GM19025 (cell line): Measurements from ENCODE around the gene DIS3L2.
"Not testable (repeated sequence)": the region's sequence is repeated elsewhere in the genome, so short reads cannot be mapped to it uniquely, and the experiment has no call there.

Experiments
- ATAC-seq: cut with Tn5 transposase; IDR thresholded peaks from one replicate; pipeline ENCODE4 v1.9.1; 2021; ENCODE audit warnings: mild to moderate bottlenecking, low read depth, moderate library complexity; ENCODE audit not compliant: unreplicated experiment

Gene DIS3L2

DNA sequence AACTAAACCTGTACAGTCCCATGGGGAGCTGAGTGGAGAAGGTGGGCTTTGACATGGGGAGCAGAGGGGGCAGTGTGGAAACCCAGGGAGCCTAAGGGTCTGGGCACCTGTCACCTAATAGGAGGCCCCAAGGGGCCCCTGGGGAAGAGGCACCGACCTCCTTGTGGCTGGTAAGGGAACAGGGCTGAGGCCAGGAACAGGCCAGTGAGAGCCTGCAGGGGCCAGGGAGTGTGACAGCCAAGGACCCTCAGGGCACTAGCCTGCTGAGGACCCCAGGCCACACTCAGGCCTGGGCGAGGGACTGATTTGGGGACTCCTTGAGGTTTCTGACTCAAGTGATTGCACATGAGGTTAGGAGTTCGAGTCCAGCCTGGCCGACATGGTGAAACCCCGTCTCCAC, 392.6 kb downstream of the DIS3L2 start:
- ATAC-seq, result no peak

DNA sequence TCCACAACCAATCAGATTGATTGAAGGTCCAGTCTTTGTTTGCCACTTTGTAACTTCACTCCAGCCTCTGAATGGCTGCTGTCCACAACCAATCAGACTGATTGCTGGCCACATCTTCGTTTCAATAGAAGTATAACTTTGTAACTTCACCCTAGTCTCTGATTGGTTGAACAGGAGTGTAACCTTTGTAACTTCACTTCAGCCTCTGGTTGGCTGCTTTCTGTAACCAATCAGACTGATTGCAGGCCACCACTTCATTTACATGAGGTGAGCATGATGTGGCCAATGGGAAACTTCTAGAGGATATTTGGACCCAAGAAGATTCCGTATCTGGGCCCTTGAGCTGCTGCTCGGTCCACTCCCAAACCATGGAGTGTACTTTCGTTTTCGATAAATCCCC, 400.1 kb downstream of the DIS3L2 start:
- no peak for ATAC-seq

DNA sequence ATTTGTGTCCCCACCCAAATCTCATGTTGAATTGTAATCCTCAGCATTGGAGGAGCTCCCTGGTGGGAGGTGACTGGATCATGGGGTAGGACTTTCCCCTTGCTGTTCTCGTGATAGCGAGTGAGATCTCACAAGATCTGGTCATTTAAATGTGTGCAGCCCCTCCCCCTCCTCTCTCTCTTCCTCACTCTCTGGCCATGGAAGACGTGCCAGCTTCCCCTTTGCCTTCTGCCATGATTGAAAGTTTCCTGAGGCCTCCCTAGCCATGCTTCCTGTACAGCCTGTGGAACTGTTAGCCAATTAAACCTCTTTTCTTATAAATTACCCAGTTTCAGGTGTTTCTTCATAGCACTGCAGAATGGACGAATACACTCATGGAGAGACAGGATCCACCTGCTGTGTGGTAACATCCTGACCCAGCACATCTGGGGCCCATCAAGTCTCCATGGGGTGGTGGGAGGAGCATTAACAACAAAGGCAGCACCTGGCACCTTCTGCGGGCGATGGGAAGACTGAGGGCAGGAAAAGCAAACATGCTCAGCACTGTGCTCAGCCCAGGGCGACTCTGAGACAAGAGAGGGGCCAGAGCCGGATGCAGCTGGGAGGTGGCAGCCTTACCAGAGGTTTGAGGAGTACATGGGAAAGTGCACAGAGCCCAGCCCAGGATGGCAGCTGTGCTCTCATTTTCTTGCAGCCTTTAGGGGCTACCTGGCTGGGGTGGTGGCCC, 400.8 kb downstream of the DIS3L2 start:
- ATAC-seq, result no peak

DNA sequence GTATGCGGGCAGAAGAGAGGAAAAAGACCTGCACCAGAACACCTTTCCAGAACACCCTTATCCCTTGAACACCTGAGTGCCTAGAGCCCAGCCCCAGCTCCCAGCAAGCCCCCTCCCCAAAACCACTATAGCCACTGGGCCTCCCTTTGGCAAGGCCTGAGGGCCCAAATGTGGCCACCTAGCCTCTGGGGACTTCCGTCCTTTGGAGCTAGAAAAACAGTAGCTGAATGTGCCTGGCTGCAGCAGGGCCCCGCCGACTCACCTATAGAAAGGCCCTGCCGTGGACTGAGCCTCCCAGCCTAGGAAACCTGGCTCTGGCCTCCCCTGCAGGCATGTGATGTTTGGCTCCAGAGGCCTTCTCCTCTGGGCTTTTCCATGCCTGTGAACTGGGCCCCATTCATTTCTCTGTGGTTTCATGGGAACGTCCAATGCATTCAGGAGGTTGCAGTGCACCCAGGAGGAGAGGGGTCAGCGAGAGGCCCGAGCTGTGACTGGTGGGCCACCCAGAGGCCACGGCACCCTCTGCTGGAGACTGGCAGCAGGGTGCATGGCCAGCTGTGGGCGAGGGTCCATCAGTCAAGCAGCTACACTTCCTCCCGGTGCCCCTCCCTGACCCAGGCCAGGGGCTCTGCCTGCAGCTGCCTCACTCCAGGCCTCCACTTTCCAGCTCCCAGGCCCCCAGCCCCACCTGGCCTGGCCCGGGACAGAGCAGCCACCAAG, 401.7 kb downstream of the DIS3L2 start:
- not testable (repeated sequence) for ATAC-seq

DNA sequence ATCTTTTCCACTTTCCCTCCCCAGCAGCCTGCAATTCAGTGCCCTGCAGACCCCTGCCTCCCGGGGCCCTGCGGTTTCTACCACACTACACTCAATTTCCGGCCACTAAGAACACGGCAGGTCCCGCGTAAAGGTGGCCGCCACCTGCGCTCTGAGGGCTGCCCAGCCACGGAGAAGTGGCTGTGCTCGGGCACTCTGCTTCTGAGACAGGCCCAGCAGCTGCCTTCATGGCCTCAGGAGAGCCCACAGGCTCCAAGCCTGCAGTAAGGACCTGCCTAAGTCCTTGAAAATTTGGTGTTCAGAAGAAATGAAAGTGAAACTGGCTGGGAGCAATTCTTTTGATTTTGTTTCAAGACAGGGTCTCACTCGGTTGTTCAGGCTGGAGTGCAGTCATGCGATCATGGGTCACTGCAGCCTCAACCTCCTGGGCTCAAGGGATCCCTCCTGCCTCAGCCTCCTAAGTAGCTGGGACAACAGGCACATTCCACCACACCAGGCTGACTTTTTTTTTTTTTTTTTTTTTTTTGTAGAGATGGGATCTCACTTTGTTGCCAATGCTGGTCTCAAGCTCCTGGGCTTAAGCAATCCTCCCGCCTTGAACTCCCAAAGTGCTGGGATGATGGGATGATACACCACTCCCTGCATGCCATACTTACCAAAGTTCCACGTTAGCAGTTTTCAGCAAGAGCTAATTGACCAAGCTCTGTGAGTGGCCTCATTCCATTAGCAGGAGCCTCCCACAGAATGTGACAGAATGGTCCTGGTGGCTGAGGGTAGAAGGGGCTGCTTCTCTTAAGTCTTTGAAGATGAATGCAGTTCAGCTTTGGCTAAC, 402.5 kb downstream of the DIS3L2 start:
- no peak for ATAC-seq

DNA sequence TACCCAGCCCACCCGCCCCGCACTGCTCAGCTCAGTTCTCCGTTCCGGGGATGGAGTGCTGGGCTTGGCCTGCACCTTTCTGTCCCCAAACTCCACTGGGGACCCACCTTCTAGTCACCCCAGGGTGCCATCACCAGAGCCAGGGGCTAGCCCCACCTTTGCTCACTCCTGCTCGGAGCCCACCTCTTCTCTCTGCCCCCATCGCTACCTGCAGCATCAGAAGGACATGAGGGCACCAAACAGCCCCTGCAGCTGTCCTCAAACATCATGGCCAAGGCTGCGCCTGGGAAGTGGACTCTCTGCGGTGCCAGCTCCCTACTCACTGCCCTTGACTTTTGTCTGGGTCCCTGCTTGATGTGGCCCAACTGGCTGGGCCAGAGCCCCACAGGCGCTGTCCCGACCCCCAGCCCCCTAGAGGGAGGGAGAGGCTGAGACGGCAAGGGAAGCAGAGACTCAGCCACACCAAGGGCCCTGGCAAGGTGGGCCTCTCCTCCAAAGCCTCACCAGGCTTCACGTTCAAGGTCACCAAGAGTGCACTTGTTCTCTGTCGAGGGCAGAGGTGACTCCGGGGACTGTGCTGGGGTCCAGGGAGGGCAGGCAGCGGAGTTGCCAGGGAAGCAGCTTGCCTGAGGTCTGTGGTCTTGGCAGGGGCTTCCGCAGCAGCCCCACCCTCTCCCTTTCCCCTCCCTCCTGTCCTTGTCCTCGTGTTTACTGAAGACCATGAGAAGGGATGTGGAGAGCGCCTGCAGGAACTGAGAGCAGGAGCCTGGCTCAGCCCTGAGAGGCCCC, 403.5 kb downstream of the DIS3L2 start:
- ATAC-seq, result not testable (repeated sequence)

DNA sequence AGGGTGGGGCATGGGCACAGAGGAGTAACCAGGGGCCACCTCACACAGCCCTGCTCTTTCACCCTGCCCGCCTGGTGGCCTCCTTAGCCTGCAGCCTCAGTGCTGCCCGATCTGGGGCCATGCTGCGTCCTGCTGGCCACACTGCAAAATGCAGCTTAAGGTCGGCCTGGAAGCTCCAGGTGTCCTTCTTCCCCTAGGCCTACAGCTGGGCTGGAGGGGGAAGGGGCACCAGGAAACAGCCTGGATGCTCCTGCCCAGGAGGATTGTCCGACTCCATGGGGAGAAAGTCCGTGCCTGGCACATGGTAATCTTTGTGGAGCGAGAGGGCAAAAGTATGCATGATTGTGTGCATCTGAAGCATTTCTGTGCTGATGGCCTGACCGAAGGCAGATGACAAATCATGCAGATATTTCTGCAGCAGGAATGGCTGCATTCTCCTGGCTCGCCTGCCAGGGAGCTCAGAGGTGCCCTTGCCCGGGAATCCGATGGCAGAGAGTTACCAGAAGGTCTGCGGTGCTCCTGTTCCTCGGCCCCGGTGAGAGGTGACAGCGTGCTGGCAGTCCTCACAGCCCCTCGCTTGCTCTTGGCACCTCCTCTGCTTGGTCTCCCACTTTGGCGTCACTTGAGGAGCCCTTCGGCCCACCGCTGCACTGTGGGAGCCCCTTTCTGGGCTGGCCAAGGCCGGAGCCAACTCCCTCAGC, 404.3 kb downstream of the DIS3L2 start:
- ATAC-seq, result no peak

DNA sequence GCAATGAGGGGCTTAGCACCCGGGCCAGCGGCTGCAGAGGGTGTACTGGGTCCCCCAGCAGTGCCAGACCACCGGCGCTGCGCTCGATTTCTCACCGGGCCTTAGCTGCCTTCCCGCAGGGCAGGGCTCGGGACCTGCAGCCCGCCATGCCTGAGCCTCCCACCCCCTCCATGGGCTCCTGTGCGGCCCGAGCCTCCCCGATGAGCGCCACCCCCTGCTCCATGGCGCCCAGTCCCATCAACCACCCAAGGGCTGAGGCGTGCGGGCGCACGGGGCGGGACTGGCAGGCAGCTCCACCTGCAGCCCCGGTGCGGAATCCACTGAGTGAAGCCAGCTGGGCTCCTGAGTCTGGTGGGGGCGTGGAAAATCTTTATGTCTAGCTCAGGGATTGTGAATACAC, 404.9 kb downstream of the DIS3L2 start:
- ATAC-seq, result not testable (repeated sequence)

DNA sequence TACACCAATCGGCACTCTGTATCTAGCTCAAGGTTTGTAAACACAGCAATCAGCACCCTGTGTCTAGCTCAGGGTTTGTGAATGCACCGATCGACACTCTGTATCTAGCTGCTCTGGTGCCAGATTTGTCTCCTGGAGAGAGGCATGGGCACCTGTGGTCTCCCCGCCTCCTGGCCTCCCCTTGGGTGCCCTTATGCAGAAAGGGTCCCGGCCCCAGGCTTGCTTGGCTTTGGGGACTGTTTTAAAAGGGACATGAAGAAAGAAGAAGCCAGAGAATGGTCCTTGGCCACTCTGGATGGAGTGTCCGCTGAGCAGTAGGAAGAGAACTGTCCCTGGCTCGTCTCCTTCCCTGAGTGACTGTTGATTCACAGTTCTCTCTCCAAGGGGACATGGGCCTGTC, 405.5 kb downstream of the DIS3L2 start:
- ATAC-seq, result no peak

DNA sequence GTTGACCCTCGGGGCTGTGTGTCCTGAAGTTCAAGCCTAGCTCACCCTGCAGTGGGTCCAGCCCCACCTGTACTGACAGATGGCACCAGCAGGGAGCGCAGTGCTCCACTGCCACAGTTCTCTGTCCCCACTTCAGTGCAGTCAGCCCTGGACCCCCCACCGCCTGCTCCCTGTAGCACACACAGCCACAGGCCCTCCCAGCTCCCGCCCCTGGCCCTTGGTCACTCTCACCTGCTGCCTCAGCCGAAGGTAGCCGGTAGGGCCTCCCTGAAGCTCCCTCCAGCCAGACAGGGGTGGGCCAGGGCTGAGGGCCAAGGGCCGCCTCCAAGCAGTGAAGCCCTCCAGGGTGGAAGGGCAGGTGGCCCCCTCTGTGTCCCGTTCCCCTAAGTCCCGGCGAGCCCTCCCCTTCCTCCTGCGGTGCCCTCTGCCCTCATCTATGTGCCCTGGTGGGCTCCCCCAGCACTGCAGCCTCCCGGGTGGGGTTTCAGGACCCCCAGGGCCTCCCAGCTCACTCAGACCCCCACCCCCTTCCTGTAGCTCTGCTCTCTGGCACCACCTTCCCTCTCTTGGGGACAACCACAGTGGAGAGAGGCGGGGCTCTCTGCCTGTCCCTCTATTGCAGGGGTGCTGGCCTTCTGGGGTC, 406.2 kb downstream of the DIS3L2 start:
- no peak for ATAC-seq

DNA sequence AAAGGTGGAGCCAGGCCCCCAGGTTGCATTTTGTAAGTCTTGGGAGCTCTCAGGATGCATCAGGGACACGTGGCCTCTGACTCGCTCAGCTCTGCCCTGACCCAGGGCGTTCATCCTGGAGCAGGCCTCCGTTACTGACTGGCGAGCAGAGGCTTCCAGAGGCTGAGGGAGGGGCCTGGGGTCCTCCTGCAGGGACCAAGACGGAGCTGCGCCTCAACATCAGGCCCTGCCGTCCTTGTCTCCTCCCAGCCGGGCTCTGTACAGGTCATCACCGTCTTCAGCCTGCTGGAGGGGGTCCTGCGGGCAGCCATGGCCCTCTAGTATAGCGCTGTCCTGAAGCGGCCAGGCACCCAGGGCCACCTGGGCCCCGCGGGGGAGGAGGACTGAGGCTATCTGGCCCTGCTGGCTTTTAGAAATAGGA, 406.8 kb downstream of the DIS3L2 start:
- ATAC-seq, result no peak

DNA sequence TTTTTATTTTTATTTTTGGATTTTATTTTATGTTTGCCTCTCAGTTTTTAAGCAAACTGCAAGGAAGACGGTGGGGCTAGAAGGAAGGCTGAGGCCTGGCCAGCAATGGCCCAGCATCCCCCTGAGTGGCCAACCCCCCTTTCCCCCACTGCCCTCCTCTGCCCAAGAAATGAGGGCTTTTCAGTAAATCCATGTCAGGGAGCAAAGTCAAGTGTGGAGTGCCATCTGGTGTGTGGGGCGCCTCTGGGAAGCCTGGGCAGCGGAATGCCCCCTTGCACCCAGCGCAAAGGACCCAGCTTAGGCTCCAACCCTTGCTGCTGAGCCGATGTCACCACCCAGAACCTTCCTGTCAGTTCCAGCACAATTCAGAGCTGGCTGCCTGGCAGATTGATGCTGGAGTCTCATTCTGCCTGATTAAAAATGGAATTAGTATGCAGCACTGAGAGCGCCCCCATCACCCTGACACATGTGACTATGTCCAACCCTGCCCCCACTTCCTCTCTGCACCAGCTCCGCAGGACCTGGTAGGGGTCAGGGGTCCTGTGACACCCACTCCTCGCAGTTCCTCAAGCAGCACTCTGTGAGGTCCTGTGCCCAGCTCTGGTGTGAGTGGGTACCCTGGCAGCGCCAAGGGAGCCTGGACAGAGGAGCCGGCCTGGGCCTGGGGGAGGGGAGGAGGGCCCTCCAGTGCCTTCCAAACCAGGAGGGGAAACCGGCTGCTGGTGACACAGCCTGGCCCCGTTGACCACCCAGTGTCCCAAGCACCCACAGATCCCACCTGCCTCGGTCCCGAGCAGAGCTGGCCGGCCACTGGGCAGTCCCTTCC, 407.8 kb downstream of the DIS3L2 start:
- ATAC-seq, result no peak

DNA sequence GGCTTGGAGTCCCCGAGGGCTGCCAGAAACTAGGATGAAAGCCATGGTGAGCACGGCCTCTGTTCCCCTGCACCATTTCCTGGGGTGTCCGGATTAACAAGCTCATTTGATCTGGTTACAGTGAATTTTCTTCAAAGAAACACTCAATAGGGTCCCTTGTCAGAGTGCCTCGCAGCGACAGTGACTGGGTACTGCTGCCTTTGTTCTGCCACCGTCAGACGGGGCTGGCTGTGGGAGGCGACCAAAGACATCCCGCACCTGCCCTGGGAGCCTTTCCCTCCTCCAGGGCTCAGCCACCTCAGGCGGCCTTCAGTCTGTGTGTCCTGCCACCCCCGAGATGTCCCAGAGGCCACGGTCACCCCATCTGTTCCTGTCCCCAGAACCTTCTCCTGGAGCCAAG, 408.5 kb downstream of the DIS3L2 start:
- ATAC-seq, result not testable (repeated sequence)

DNA sequence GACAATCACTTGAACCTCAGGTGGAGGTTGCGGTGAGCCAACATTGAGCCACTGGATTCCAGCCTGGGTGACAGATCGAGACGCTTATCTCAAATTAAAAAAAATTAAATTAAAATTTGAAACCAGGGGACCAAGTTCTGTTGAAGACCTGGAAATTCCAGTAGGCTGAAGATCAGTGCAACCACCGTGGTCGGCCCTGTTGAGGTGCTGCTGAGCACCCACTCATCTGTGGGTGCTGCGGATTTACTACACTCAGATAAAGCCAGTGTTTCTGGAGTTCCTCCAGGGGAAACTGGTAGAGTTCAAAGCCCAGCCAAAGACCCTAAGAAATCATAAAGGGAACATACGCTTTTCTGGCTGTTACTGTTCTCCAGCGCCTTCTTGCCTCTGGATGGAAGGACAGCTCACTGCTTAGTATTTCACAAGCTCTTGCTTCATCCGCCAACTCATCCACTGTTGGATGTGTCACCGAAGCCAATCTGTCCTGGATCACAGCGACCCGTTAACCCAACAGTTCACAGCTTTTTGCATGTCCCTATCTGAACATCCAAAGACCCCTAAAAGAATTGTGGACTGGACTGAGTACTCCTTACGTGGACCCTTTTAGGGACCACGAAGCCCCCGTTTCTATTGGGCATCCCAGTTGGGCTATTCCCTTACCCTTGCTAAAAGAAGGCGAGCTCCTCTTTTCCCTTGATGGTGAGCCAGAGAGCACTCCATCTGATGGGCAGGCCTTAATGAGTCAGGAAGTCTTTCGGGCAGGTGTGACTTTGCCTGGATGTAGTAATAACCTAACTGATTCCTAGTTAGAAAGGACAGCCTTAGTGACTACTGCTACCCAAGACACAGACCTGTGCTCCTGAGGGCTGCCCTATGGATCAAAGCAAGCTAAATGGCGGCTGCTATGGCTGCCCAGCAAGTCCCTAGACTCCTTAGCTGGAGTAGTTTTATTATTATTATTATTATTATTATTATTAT, 411.0 kb downstream of the DIS3L2 start:
- ATAC-seq, result no peak

DNA sequence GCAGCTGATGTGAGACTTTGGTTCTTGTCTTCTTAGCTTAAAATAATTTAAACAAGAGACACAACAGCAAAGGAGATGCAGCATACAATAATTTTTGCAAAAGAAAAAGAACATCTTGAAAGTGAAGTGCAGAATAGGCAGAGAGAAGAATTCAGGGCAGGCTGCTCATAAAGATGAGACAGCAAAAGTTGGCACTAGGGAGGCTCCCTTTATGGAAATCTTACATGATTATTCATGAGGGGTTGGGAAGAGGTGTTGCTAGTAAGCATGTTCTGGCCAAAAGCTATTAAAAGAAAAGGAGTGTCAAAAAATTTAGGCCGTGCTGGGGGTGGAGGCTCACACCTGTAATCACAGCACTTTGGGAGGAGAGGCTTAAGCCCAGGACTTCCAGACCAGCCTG, 412.8 kb downstream of the DIS3L2 start:
- no peak for ATAC-seq

DNA sequence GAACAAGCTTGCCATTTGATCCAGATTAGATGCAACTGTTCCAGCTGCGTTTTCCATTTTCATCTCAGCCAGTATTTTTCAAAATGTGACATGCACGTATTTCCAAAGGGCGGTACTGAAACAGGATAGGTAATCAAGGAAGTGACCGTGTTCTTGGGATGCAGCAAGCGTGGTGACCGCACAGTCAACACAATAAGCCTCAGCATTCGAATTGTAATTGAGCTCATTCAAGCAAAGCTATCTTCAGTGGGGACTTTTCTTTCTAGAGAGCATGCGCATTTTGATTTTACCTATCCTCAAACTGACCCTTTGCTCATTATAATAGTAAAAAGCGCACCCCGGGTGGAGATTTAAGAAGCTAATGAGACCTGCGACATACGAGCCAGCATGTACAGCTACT, 413.7 kb downstream of the DIS3L2 start:
- ATAC-seq, result no peak

DNA sequence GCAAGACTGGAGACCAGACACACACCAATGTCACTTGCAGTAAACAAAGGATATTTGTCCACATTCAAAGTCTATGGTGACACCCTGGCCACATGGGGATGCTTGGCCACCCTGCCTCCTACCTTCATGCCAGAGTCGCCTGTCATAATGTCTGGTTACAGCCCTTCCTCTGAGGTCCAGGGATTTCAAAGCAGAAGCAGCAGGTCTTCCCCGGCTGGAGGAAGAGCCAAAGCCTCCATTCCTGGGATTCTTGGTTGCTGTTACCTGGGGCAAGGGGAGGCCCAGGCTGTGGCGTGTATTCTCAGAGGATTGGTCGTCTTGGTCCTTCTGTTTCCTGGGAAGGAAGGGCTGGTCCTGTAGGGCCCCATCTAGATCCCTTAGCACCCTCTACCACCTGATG, 414.7 kb downstream of the DIS3L2 start:
- no peak for ATAC-seq
